ENCODE results near the gene SPAG7.

GRCh38 chr17:4944163-4944553, 23.5 kb downstream of the SPAG7 start:
- TF ChIP-seq CTCF (IDR thresholded peaks at IDR 0.05; ENCODE audit: control extremely low read depth in 1 of 3, insufficient read depth in 1 of 3, low read depth in 1 of 3, low read length in 3 of 3) (no peak), EZH2 (IDR thresholded peaks at IDR 0.05; ENCODE audit: low read depth, low read length, severe bottlenecking) (no peak), POLR2A (IDR thresholded peaks at IDR 0.05; ENCODE audit: control extremely low read depth in 1 of 2, low read depth in 2 of 2, low read length in 2 of 2) (no peak), CEBPB (IDR thresholded peaks at IDR 0.05; ENCODE audit: low read depth, low read length) (no peak), EP300 (IDR thresholded peaks at IDR 0.05; ENCODE audit: borderline replicate concordance in 1 of 2, low read depth in 2 of 2, low read length in 2 of 2) (no peak), ZNF274 (IDR thresholded peaks at IDR 0.05; ENCODE audit: borderline replicate concordance, extremely low read depth, low read length) (no peak), RXRA (IDR thresholded peaks at IDR 0.05; ENCODE audit: insufficient read depth, low read depth, low read length) (no peak), POLR2AphosphoS5 (IDR thresholded peaks at IDR 0.05; ENCODE audit: low read depth, low read length) (no peak), NRF1 (IDR thresholded peaks at IDR 0.05; ENCODE audit: low read depth, low read length) (no peak), CBX5 (IDR thresholded peaks at IDR 0.05; ENCODE audit: low read depth, low read length) (no peak), MAX (IDR thresholded peaks at IDR 0.05) (no peak), SIN3A (conservative IDR thresholded peaks at IDR 0.05 in 1 of 2, IDR thresholded peaks at IDR 0.05 in 1 of 2; ENCODE audit: low read depth in 1 of 2, low read length in 2 of 2) (no peak), SP1 (IDR thresholded peaks at IDR 0.05; ENCODE audit: low read depth, low read length) (no peak), BCL11A (IDR thresholded peaks at IDR 0.05; ENCODE audit: low read depth in 2 of 2, low read length in 2 of 2) (no peak)
